Esophagus squamous epithelium (tissue), 5 donors: ENCODE measurements around the gene APOL3. TPM values are rescaled to one million over a fixed set of nuclear protein-coding genes. Genes with fewer than 3 reads are reported as not detected.

ENCODE experiments used
- DNase-seq: peaks from one replicate; lab custom pipeline; 2025; lab: John Stamatoyannopoulos, UW
- H3K27ac ChIP-seq, 4 donors: fragments of 200-600 bp; sonication (generic); one replicate each; pipeline ENCODE4 v1.5.1; 2016 to 2019; ENCODE audit warnings: mild to moderate bottlenecking in 1 of 4
- H3K27me3 ChIP-seq, 4 donors: fragments of 200-600 bp; sonication (generic); 1 replicate in 3 of 4; 2 replicates in 1 of 4; pipeline versions ENCODE4 v1.5.1 to v1.6.0; 2017 to 2021; ENCODE audit warnings: antibody characterized with exemption in 1 of 4
- H3K36me3 ChIP-seq, 3 donors: fragments of 200-600 bp; sonication (generic); one replicate each; pipeline ENCODE4 v1.5.1; 2016 to 2019
- H3K4me1 ChIP-seq, 3 donors: fragments of 200-600 bp; sonication (generic); one replicate each; pipeline ENCODE4 v1.5.1; 2017 to 2019
- H3K4me3 ChIP-seq, 4 donors: fragments of 200-600 bp; sonication (generic); 1 replicate in 3 of 4; 2 replicates in 1 of 4; pipeline ENCODE4 v1.5.1; 2016 to 2019; ENCODE audit warnings: mild to moderate bottlenecking in 2 of 4, moderate library complexity in 1 of 4
- H3K9me3 ChIP-seq, 3 donors: fragments of 200-600 bp; sonication (generic); one replicate each; pipeline ENCODE4 v1.5.1; 2016 to 2019
- CTCF ChIP-seq, 6 experiments: fragments of 450-650 bp in 4 of 6; fragments of 200-600 bp in 2 of 6; sonication (generic) in 2 of 6; IDR thresholded peaks; one replicate each; pipeline ENCODE4 v1.5.1; 2016 to 2019; ENCODE audit warnings: antibody characterized with exemption in 6 of 6, mild to moderate bottlenecking in 4 of 6, moderate library complexity in 4 of 6
- POLR2A ChIP-seq, 4 donors: fragments of 450-650 bp; IDR thresholded peaks; one replicate each; pipeline ENCODE4 v1.6.1; 2017; ENCODE audit warnings: antibody characterized with exemption in 4 of 4, mild to moderate bottlenecking in 4 of 4, moderate library complexity in 3 of 4
- WGBS, 2 donors: methylation state at CpG; one replicate each; pipeline ENCODE4 v1.1.5; 2018; 5-methylcytosine and 5-hydroxymethylcytosine counted together
- intact Hi-C: fragments of 100-400 bp; cut with DNase I; formaldehyde crosslinking; loops from one replicate; pipeline ENCODE4 v1.15.0; 2022
- total RNA-seq, 4 donors: library from RNA; depleted of rRNA; stranded (reverse); fragments of >200 nt; gene quantifications; one replicate each; pipeline ENCODE4 v1.1.0, GENCODE V29; 2016
- donor health status: DM: yes; HTN: yes; CAD: no.

The APOL3 gene
- total RNA-seq, 4 donors from 2014 or later: 6.8 to 48.1 (median 17.0) TPM

GRCh38 chr22:36156515-36157419, 3.8 kb downstream of the APOL3 start:
- TF ChIP-seq POLR2A (IDR thresholded peaks at IDR 0.05) (peak in 1 of 4 donors; percentile 49), CTCF (IDR thresholded peaks at IDR 0.05) (no peak)
- Histone ChIP-seq H3K4me3 (peak overlapping the region; percentile 35 to 67 (median 46)), H3K4me1 (peaks cover 46 to 96% (median 63%) of the 10 kb centered on the region in 3 donors), H3K27me3 (no peaks in the 10 kb centered on the region), H3K36me3 (no peaks in the 10 kb centered on the region), H3K27ac (peak overlapping the region; percentile 89 to 96 (median 92)), H3K9me3 (no peaks in the 10 kb centered on the region)
- DNase-seq: peak; percentile 11
- intact Hi-C loops: loop anchor here (10.0 kb wide), 1 partner anchor 68 kb away; no protein-coding TSS in a partner anchor
- 8% methylated on average over 11 to 15 of the region's 15 CpGs for WGBS, 2 donors

GRCh38 chr22:36156119-36156514, 4.4 kb downstream of the APOL3 start:
- Histone ChIP-seq H3K4me3 (peak overlapping the region; percentile 35 to 67 (median 46)), H3K9me3 (no peaks in the 10 kb centered on the region), H3K4me1 (peaks cover 46 to 94% (median 67%) of the 10 kb centered on the region in 3 donors), H3K27ac (peak overlapping the region; percentile 89 to 96 (median 92)), H3K36me3 (no peaks in the 10 kb centered on the region), H3K27me3 (no peaks in the 10 kb centered on the region)
- TF ChIP-seq POLR2A (IDR thresholded peaks at IDR 0.05) (no peak), CTCF (IDR thresholded peaks at IDR 0.05) (no peak)
- intact Hi-C loops: loop anchor here (10.0 kb wide), 1 partner anchor 69 kb away; no protein-coding TSS in a partner anchor
- 43 to 48% methylated on average over 8 of the region's 8 CpGs for WGBS, 2 donors
- no peak for DNase-seq

GRCh38 chr22:36155702-36156101, 4.9 kb downstream of the APOL3 start:
- Histone ChIP-seq H3K9me3 (no peaks in the 10 kb centered on the region), H3K27ac (peak overlapping the region; percentile 89 to 96 (median 92)), H3K27me3 (no peaks in the 10 kb centered on the region), H3K4me1 (peaks cover 46 to 94% (median 68%) of the 10 kb centered on the region in 3 donors), H3K36me3 (no peaks in the 10 kb centered on the region), H3K4me3 (peak overlapping the region in 3 of 4 donors; percentile 46 to 67 (median 46))
- intact Hi-C loops: loop anchor here (10.0 kb wide), 1 partner anchor 69 kb away; no protein-coding TSS in a partner anchor
- WGBS, 2 donors: 58 to 78% methylated on average over 5 to 6 of the region's 7 CpGs
- no peak for DNase-seq
- TF ChIP-seq CTCF (IDR thresholded peaks at IDR 0.05) (no peak), POLR2A (IDR thresholded peaks at IDR 0.05) (no peak)

GRCh38 chr22:36154423-36154945, 6.1 kb downstream of the APOL3 start:
- no peak for DNase-seq
- Histone ChIP-seq H3K4me1 (peaks cover 35 to 94% (median 72%) of the 10 kb centered on the region in 3 donors), H3K27ac (peak overlapping the region; percentile 89 to 96 (median 92)), H3K36me3 (peaks cover 0 to 4% (median 0%) of the 10 kb centered on the region in 3 donors), H3K4me3 (no peak overlapping the region), H3K27me3 (no peaks in the 10 kb centered on the region), H3K9me3 (no peaks in the 10 kb centered on the region)
- no peak for TF ChIP-seq POLR2A (IDR thresholded peaks at IDR 0.05)
- TF ChIP-seq CTCF (IDR thresholded peaks at IDR 0.05): no peak
- 73 to 78% methylated on average over 3 of the region's 3 CpGs for WGBS, 2 donors
- intact Hi-C loops: loop anchor here (10.0 kb wide), 1 partner anchor 70 kb away; no protein-coding TSS in a partner anchor
